GM18526 (cell line): ENCODE data around the gene CBR4.
A peak's percentile ranks its signal among the peaks of the same experiment; 100 is the strongest.

Source experiments
- POLR2A ChIP-seq: IDR thresholded peaks from 3 replicates; pipeline ENCODE4 v1.6.1; 2011; ENCODE audit not compliant: insufficient read length; ENCODE audit errors: extremely low read depth

Gene CBR4

DNA sequence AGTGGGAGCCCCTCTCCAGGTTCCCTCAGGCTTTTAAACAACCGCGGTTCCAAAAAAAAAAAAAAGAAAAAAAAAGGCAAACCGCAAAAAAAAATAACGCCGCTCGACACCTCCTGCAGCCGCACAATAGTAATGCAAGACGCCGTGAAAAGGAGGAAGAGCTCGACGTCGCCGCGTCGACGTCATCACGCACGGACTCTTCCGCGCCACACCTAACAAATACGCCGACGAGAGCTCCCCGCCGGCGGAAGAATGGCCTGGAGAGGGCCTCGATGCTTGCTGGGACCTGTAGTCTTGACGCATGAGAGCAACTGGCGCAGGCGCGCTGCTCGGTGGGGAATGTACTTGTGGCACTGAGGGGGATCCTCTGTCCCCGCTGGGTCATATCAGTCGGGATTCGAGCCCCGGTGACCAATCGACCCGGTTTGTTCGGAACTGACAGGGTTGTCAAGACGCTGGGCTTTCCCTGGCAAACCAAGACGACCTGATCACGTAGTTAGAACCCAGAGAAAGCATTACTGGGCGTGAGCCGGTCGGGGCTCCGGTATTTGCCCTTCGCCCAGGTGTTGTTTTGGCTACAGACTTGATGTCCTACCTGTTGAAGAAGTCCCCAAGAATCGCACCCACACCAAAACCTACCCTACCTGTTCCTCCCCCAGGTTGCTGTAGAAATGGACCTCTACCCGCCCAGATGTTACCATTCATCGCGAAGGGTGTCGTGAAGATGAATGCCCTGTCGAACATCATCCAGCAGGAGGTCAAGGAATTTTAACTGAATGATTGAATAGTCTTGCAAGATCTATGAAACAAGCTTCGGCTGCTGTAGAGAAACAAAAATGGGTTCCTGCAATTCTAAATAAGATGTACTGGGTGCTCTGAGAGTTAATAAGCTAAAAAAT, at the start of gene CBR4:
TSS of gene CBR4 (minus strand) at position 131 of the 899 bp plus-strand sequence. CDS start 166 bp downstream, outside the sequence.
- peak; percentile 77 for TF ChIP-seq POLR2A

- no peak for TF ChIP-seq POLR2A
These were observed 49.5 kb upstream of the CBR4 start for GRCh38 chr4:169059306-169060211.

DNA sequence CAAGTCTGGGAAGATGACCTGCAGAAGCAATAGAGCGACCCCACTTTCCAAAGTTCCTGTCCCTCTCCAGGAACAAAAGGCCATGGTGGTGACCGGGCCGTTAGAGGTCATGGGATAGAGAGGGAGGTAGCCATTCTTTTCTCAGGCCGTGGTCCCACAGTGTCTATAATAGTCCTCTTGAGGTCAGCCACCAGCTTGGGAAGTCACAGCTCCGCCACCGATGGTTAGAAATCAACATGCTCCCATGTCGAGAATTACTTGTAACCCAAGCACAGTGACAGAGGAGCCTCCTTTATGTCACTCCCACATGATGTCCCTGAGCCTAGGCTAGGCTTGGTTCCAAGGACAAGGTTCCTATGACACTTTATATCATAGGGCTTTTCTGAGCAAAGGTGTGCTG, 48.3 kb upstream of the CBR4 start:
- no peak for TF ChIP-seq POLR2A

GRCh38 chr4:169054879-169055278, 44.8 kb upstream of the CBR4 start:
- no peak for TF ChIP-seq POLR2A

GRCh38 chr4:169052594-169052945, 42.5 kb upstream of the CBR4 start:
- no peak for TF ChIP-seq POLR2A

- TF ChIP-seq POLR2A: no peak
These were observed 41.9 kb upstream of the CBR4 start for GRCh38 chr4:169051761-169052593.

DNA sequence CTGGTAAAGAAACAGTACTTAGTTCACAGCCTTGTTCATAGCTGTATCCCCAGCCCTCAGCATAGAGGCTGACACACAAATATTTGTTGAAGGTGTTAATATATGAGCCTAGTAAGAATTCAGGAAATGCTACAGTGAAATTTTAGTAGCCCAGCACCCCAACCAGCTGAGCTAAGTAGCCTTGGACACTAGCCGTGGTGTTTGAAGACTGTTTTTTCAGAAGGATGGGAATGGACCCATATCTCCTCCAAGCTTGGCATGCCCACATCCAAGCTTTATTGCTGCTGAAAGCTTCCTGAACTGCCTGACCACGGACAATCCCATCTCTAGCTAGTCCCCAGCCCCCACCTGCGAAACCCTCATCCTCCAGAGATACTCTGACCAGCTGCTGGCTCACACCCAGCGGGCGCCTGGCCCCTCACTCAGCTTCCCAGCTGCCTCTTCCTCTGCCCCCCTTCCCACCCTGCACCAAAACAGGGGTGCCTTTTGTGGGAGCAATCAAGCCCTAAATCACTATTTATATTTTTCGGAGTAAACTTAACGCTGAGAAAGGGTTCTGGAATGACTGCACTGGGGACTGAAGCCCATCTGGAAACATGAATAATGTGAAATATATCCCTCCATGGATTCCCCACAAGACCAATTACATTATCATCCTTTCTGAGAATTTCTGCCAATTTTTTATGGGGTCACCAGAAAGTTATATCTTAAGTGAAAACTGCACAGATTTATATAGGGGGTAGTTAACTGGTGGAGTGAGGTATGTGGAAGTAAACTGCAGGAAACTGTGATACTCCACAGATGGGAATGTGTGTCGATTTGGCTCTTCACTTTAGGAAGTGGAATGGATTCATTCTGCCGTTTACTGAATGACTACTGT, 41.1 kb upstream of the CBR4 start:
- TF ChIP-seq POLR2A: no peak

DNA sequence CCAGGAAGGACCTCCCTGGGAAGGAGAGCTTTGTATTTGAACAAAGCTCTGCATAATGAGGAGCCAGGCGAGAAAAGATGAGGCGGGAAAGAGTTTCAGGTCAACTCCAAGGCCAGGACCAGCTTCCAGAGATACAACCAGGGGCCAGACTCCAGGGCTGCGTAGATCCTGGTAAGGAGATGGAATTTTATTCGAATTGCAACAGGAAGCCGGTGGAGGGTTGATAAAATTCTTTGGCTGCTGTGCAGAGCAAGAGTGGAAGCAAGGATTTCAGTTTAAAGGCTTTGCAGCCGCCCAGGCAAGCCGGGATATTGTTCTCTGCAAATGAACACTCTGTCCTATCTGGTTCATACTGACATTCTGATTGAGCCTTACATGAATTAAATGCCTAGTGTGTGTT, 40.2 kb upstream of the CBR4 start:
- TF ChIP-seq POLR2A: no peak

DNA sequence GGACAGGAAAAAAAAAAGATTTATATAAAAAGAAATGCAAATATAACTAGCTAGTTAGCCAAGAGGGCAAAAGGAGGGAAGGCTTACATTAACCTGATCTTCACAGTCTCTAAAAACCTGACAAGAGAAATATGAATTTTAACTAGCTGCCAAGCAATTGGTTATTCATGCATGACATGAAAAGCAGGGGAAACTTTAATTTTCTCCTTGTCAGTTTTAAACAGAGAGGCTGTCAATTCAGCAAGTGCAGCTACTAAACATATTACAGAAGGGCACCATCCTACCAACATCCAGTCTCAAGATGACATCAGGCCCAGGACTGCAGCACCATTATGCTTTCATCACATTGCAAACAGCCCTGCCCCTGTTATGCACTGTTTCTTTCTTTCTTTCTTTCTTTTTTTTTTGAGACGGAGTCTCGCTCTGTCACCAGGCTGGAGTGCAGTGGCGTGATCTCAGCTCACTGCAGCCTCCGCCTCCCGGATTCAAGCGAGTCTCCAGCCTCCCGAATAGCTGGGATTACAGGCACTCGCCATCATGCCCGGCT, 38.9 kb upstream of the CBR4 start:
- no peak for TF ChIP-seq POLR2A

DNA sequence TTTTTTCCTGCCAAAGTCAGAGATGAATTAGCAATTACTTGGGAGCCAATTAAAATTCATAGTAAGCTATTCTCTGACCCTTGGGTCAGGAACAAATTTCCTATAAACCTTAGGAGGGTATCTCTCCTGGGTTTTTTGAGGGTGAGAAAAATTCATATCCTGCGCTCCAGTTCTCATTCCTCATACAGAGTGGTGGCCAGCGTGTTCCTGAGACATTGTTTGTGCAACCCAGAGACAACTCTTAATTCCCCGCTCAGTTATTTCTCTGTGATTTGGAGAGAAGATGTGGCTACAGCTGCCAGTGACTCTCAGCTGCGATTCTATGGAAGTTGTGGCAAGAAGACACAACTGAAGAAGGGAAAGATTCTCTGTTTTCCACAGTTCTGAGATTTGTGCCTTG, 37.9 kb upstream of the CBR4 start:
- TF ChIP-seq POLR2A: no peak

DNA sequence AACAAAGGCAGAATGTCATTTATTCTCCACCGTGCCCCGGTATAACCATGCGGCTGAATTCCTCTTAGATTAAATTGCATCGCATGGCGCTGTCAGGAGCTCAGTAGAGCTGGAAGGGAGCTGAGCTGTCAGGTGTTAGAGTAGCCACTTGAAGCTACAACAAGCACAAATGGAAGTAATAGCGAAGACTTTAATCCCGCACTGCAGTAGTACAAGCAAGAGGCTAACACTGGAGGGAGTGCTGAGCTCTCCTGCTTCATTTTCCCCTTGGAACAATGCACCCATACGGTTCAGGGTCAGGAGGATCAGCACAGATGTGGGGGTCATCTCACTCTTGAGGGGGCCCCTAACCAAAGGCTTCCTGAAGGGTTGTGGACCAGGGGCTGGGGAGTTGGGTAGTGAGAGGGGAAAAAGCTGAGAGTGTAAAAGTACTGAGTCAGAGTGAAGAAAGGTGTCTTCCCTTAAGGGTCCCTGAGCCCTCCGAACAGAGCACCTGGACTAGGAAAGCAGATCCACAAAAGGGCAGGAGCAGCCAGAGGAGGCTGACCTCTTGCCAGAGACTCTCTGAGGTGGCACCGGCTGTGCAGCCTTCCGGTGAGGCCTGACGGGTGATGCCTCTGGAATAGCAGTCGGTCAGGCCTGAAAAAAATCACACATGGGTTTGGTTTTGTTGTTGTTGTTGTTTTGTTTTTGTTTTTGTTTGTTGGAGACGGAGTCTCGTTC, 36.0 kb upstream of the CBR4 start:
- TF ChIP-seq POLR2A: no peak

- TF ChIP-seq POLR2A: no peak
These were observed 34.8 kb upstream of the CBR4 start for GRCh38 chr4:169044714-169045447.

GRCh38 chr4:169042608-169043007, 32.6 kb upstream of the CBR4 start:
- no peak for TF ChIP-seq POLR2A
